ENCODE results near the gene IFRD1.

IFRD1 gene

DNA sequence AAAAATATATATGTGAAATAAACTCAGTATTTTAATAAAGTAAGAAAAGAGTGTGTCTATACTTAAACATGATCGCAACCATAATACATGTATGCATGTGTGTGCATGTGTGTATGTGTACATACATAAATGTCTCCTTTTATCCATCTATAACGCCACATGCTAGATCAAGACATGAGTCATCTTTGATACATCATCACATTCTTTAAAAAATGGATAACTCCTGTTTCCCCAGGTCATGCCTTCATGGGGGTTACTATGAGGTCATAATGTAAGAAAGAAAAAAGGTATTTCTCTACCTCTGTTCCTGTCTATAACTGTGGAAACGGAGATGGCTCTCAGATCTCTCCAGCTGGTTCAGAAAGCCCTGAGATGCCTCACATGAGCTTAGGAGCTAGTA lies 71.7 kb downstream of the IFRD1 start:
- H3K27ac ChIP-seq = no peak overlapping the region
- H3K4me2 ChIP-seq = no peak overlapping the region
- no peaks in the 10 kb centered on the region for H3K4me1 ChIP-seq (ENCODE audit: low read depth, poor library complexity, severe bottlenecking)
- H4K20me1 ChIP-seq (ENCODE audit: insufficient read depth) = no peaks in the 10 kb centered on the region
- no peaks in the 10 kb centered on the region for H3K79me2 ChIP-seq (ENCODE audit: insufficient read depth, low read depth)
- no peaks in the 10 kb centered on the region for H3K27me3 ChIP-seq (ENCODE audit: insufficient read depth, low read depth)
- H3K9ac ChIP-seq = no peak overlapping the region
- no peak overlapping the region for H3K4me3 ChIP-seq (IDR thresholded peaks at IDR 0.05; ENCODE audit: insufficient read depth, low read depth, low read length)
- H2AFZ ChIP-seq (ENCODE audit: low read depth) = no peak overlapping the region
- TF ChIP-seq, protein P1, sequence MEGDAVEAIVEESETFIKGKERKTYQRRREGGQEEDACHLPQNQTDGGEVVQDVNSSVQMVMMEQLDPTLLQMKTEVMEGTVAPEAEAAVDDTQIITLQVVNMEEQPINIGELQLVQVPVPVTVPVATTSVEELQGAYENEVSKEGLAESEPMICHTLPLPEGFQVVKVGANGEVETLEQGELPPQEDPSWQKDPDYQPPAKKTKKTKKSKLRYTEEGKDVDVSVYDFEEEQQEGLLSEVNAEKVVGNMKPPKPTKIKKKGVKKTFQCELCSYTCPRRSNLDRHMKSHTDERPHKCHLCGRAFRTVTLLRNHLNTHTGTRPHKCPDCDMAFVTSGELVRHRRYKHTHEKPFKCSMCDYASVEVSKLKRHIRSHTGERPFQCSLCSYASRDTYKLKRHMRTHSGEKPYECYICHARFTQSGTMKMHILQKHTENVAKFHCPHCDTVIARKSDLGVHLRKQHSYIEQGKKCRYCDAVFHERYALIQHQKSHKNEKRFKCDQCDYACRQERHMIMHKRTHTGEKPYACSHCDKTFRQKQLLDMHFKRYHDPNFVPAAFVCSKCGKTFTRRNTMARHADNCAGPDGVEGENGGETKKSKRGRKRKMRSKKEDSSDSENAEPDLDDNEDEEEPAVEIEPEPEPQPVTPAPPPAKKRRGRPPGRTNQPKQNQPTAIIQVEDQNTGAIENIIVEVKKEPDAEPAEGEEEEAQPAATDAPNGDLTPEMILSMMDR (conservative IDR thresholded peaks at IDR 0.05; ENCODE audit: low read depth, low read length) = no peak
- H3K36me3 ChIP-seq (ENCODE audit: insufficient read depth) = no peaks in the 10 kb centered on the region

DNA sequence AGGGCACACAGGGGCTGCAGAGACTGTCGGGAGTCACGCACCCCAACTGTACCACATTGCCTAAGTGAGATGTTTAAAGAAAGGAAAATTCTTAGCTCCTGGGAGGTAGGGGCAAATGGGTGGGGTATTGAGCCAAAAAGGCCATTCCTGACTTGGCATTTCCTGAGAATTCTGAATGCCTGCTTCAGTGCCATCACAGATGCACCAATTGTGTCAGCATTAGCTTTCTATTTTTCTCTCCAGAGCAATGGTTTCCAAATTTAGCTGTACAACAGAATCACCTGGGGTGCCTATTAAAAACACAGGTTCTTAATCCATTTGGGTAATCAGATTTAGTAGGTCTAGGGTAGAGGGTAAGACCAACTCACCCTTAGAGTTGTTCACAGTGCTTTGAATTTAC lies 73.6 kb downstream of the IFRD1 start:
- H3K9ac ChIP-seq = no peak overlapping the region

More for the DNA sequence above, 73.6 kb downstream of the IFRD1 start:
- TF ChIP-seq, protein P1 (conservative IDR thresholded peaks at IDR 0.05; ENCODE audit: low read depth, low read length) = no peak
- H4K20me1 ChIP-seq (ENCODE audit: insufficient read depth) = no peaks in the 10 kb centered on the region
- no peaks in the 10 kb centered on the region for H3K79me2 ChIP-seq (ENCODE audit: insufficient read depth, low read depth)
- no peak overlapping the region for H3K27ac ChIP-seq
- no peaks in the 10 kb centered on the region for H3K4me1 ChIP-seq (ENCODE audit: low read depth, poor library complexity, severe bottlenecking)
- H3K27me3 ChIP-seq (ENCODE audit: insufficient read depth, low read depth) = no peaks in the 10 kb centered on the region
- H2AFZ ChIP-seq (ENCODE audit: low read depth) = no peak overlapping the region
- H3K4me3 ChIP-seq (IDR thresholded peaks at IDR 0.05; ENCODE audit: insufficient read depth, low read depth, low read length) = no peak overlapping the region
- H3K4me2 ChIP-seq = no peak overlapping the region
- H3K36me3 ChIP-seq (ENCODE audit: insufficient read depth) = no peaks in the 10 kb centered on the region
